Common myeloid progenitor, CD34-positive (primary cell): ENCODE results near the gene RRAGD.
A peak's percentile ranks its signal among the peaks of the same experiment; 100 is the strongest.

Experiments used
- CTCF ChIA-PET: fragments of 350-600 bp; sonication (Branson Sonifier 250); formaldehyde crosslinking; loops from one replicate; lab custom pipeline; 2021; ENCODE audit warnings: antibody characterized with exemption; lab: Charles Lee
- POLR2A ChIA-PET: fragments of 350-600 bp; sonication (Branson Sonifier 250); formaldehyde crosslinking; loops from one replicate; lab custom pipeline; 2021; ENCODE audit warnings: antibody characterized with exemption; lab: Charles Lee
- DNase-seq, 3 donors: peaks; one replicate each; pipeline versions ENCODE4 v3.0.0 to v3.0.0-alpha.2; 2013
- H3K27ac ChIP-seq, 2 experiments: 1 replicate in 1 of 2; 2 replicates in 1 of 2; pipeline ENCODE4 v1.7.0; 2013; ENCODE audit warnings: inconsistent platforms in 2 of 2, low read length in 2 of 2, mild to moderate bottlenecking in 2 of 2, low read depth in 1 of 2, moderate library complexity in 1 of 2; ENCODE audit not compliant: severe bottlenecking in 2 of 2, insufficient read depth in 1 of 2, poor library complexity in 1 of 2
- H3K27me3 ChIP-seq, 5 experiments: replicated peaks in 2 of 5; 1 replicate in 3 of 5; 2 replicates in 2 of 5; pipeline versions ENCODE4 v1.6.1 to v1.7.0; 2013; ENCODE audit warnings: low read length in 4 of 5, mild to moderate bottlenecking in 2 of 5, moderate library complexity in 2 of 5, inconsistent platforms in 1 of 5; ENCODE audit not compliant: insufficient read depth in 5 of 5, control insufficient read depth in 4 of 5
- H3K36me3 ChIP-seq, 4 experiments: 1 replicate in 2 of 4; 2 replicates in 2 of 4; pipeline versions ENCODE4 v1.6.1 to v1.7.0; 2013; ENCODE audit warnings: low read length in 3 of 4, control low read depth in 1 of 4, mild to moderate bottlenecking in 1 of 4; ENCODE audit not compliant: control insufficient read depth in 4 of 4, insufficient read depth in 4 of 4
- H3K4me1 ChIP-seq, 4 experiments: 1 replicate in 3 of 4; 2 replicates in 1 of 4; pipeline versions ENCODE4 v1.6.1 to v1.7.1; 2013; ENCODE audit warnings: low read length in 3 of 4, mild to moderate bottlenecking in 3 of 4, control low read depth in 1 of 4, inconsistent platforms in 1 of 4, moderate library complexity in 1 of 4; ENCODE audit not compliant: control insufficient read depth in 4 of 4, insufficient read depth in 4 of 4; ENCODE audit errors: control extremely low read depth in 1 of 4
- H3K4me3 ChIP-seq, 7 experiments: 1 replicate in 4 of 7; 2 replicates in 3 of 7; pipeline versions ENCODE4 v1.5.1 to v1.7.0; 2013; ENCODE audit warnings: mild to moderate bottlenecking in 7 of 7, low read length in 6 of 7, moderate library complexity in 6 of 7, inconsistent platforms in 2 of 7, low read depth in 2 of 7, control low read depth in 1 of 7; ENCODE audit not compliant: insufficient read depth in 4 of 7, control insufficient read depth in 1 of 7; ENCODE audit errors: extremely low read depth in 1 of 7
- H3K9me3 ChIP-seq, 5 experiments: 1 replicate in 4 of 5; 2 replicates in 1 of 5; pipeline versions ENCODE4 v1.6.1 to v1.7.1; 2013; ENCODE audit warnings: low read length in 4 of 5, mild to moderate bottlenecking in 2 of 5, inconsistent platforms in 1 of 5, low read depth in 1 of 5, moderate library complexity in 1 of 5; ENCODE audit not compliant: control insufficient read depth in 4 of 5, insufficient read depth in 2 of 5; ENCODE audit errors: control extremely low read depth in 1 of 5
- WGBS: methylation state at CpG from one replicate; pipeline ENCODE4 v1.1.5; 2013; ENCODE audit not compliant: insufficient coverage; 5-methylcytosine and 5-hydroxymethylcytosine counted together

The RRAGD gene

GRCh38 chr6:89359561-89359960 is 52.5 kb downstream of the RRAGD start:
- ChIA-PET CTCF (interaction anchor here (0.8 to 4.2 kb wide), 9 partner anchors 8 to 168 kb away, joined by 3 to 31 read pairs (median 3); partner anchors contain the start of gene ANKRD6), POLR2A (no interaction called here)
- no peaks in the 10 kb centered on the region for H3K36me3 ChIP-seq
- H3K4me1 ChIP-seq, result peaks cover 15 to 55% (median 34%) of the 10 kb centered on the region in 4 experiments
- WGBS, result 70% methylated on average over 1 of the region's 1 CpG
- H3K27me3 ChIP-seq, result no peaks in the 10 kb centered on the region
- H3K4me3 ChIP-seq, result no peak overlapping the region
- no peak overlapping the region for H3K27ac ChIP-seq
- no peaks in the 10 kb centered on the region for H3K9me3 ChIP-seq
- DNase-seq, result peak in 1 of 3 donors; percentile 42

GRCh38 chr6:89357390-89357789 is 54.7 kb downstream of the RRAGD start:
- Histone ChIP-seq H3K9me3 (no peaks in the 10 kb centered on the region), H3K4me1 (peaks cover 26 to 60% (median 39%) of the 10 kb centered on the region in 4 experiments), H3K27ac (peak overlapping the region; percentile 56 to 86), H3K27me3 (no peaks in the 10 kb centered on the region), H3K36me3 (no peaks in the 10 kb centered on the region), H3K4me3 (peak overlapping the region in 6 of 7 experiments; percentile 46 to 79 (median 68))
- ChIA-PET CTCF (interaction anchor here (1.0 to 8.7 kb wide), 4 partner anchors 9 to 15 kb away, joined by 3 to 102 read pairs (median 31); no protein-coding TSS in a partner anchor), POLR2A (no interaction called here)
- WGBS, result 0% methylated on average over 2 of the region's 3 CpGs
- peak; percentile 34 to 73 (median 66) for DNase-seq

GRCh38 chr6:89356642-89357170 is 55.4 kb downstream of the RRAGD start:
- H3K27ac ChIP-seq, result peak overlapping the region; percentile 56 to 86
- CTCF ChIA-PET, result interaction anchor here (0.6 to 8.7 kb wide), 7 partner anchors 10 to 1534 kb away, joined by 3 to 102 read pairs (median 3); no protein-coding TSS in a partner anchor
- peak overlapping the region in 4 of 7 experiments; percentile 46 to 79 (median 64) for H3K4me3 ChIP-seq
- peaks cover 27 to 62% (median 42%) of the 10 kb centered on the region in 4 experiments for H3K4me1 ChIP-seq
- no peaks in the 10 kb centered on the region for H3K9me3 ChIP-seq
- WGBS, result no CpG with 5 or more reads among the region's 1 CpG
- peak in 1 of 3 donors; percentile 42 for DNase-seq
- H3K27me3 ChIP-seq, result no peaks in the 10 kb centered on the region
- POLR2A ChIA-PET, result no interaction called here
- no peaks in the 10 kb centered on the region for H3K36me3 ChIP-seq

GRCh38 chr6:89355511-89356194 is 56.4 kb downstream of the RRAGD start:
- no peaks in the 10 kb centered on the region for H3K9me3 ChIP-seq
- H3K4me1 ChIP-seq, result peaks cover 32 to 69% (median 50%) of the 10 kb centered on the region in 4 experiments
- no peak for DNase-seq
- H3K27me3 ChIP-seq, result no peaks in the 10 kb centered on the region
- WGBS, result no CpG with 5 or more reads among the region's 2 CpGs
- H3K27ac ChIP-seq, result peak overlapping the region in 1 of 2 experiments; percentile 86
- CTCF ChIA-PET, result interaction anchor here (7.9 to 8.7 kb wide), 2 partner anchors 11 to 16 kb away, joined by 55 to 102 read pairs; no protein-coding TSS in a partner anchor
- H3K36me3 ChIP-seq, result no peaks in the 10 kb centered on the region
- POLR2A ChIA-PET, result interaction anchor here (0.7 kb wide), 1 partner anchor 9 kb away, joined by 5 read pairs; no protein-coding TSS in a partner anchor
- no peak overlapping the region for H3K4me3 ChIP-seq

GRCh38 chr6:89353702-89354392 is 58.2 kb downstream of the RRAGD start:
- Histone ChIP-seq H3K4me3 (peak overlapping the region in 4 of 7 experiments; percentile 79 to 98 (median 90)), H3K4me1 (peaks cover 46 to 80% (median 65%) of the 10 kb centered on the region in 4 experiments), H3K27me3 (no peaks in the 10 kb centered on the region), H3K27ac (peak overlapping the region in 1 of 2 experiments; percentile 96), H3K36me3 (peaks cover 0 to 2% (median 0%) of the 10 kb centered on the region in 4 experiments), H3K9me3 (no peaks in the 10 kb centered on the region)
- POLR2A ChIA-PET, result interaction anchor here (0.7 kb wide), 1 partner anchor 238 kb away, joined by 3 read pairs; no protein-coding TSS in a partner anchor
- WGBS, result 93% methylated on average over 2 of the region's 2 CpGs
- peak in 1 of 3 donors; percentile 31 for DNase-seq
- CTCF ChIA-PET, result interaction anchor here (0.8 to 8.7 kb wide), 5 partner anchors 8 to 20 kb away, joined by 3 to 102 read pairs (median 7); no protein-coding TSS in a partner anchor

GRCh38 chr6:89353118-89353556 is 58.9 kb downstream of the RRAGD start:
- CTCF ChIA-PET, result interaction anchor here (1.2 to 8.7 kb wide), 4 partner anchors 9 to 110 kb away, joined by 3 to 102 read pairs (median 31); no protein-coding TSS in a partner anchor
- H3K9me3 ChIP-seq, result no peaks in the 10 kb centered on the region
- POLR2A ChIA-PET, result interaction anchor here (0.6 to 1.1 kb wide), 2 partner anchors 21 to 92 kb away, joined by 3 read pairs; no protein-coding TSS in a partner anchor
- H3K36me3 ChIP-seq, result peaks cover 0 to 2% (median 0%) of the 10 kb centered on the region in 4 experiments
- peak; percentile 45 to 83 (median 79) for DNase-seq
- peaks cover 42 to 80% (median 67%) of the 10 kb centered on the region in 4 experiments for H3K4me1 ChIP-seq
- WGBS, result 41% methylated on average over 26 of the region's 27 CpGs
- H3K4me3 ChIP-seq, result peak overlapping the region; percentile 79 to 98 (median 91)
- H3K27me3 ChIP-seq, result no peaks in the 10 kb centered on the region
- H3K27ac ChIP-seq, result peak overlapping the region; percentile 90 to 96
